Keratinocyte (primary cell): Measurements from ENCODE around the gene MED23.

ENCODE experiments used
- EZH2 ChIP-seq: IDR thresholded peaks from one replicate; pipeline ENCODE4 v1.6.1; 2012; ENCODE audit warnings: inconsistent platforms, mild to moderate bottlenecking, low read length, moderate library complexity
- TF ChIP-seq, protein P1 (sequence below), 3 experiments: IDR thresholded peaks in 1 of 3; conservative IDR thresholded peaks in 1 of 3; optimal IDR thresholded peaks in 1 of 3; 2 replicates in 2 of 3; 3 replicates in 1 of 3; pipeline versions ENCODE3 to v1.5.1; 2011; ENCODE audit warnings: low read length in 3 of 3, mild to moderate bottlenecking in 3 of 3, moderate library complexity in 2 of 3, control low read depth in 1 of 3, inconsistent platforms in 1 of 3; ENCODE audit not compliant: insufficient read depth in 2 of 3; ENCODE audit errors: extremely low read depth in 1 of 3

DNA sequence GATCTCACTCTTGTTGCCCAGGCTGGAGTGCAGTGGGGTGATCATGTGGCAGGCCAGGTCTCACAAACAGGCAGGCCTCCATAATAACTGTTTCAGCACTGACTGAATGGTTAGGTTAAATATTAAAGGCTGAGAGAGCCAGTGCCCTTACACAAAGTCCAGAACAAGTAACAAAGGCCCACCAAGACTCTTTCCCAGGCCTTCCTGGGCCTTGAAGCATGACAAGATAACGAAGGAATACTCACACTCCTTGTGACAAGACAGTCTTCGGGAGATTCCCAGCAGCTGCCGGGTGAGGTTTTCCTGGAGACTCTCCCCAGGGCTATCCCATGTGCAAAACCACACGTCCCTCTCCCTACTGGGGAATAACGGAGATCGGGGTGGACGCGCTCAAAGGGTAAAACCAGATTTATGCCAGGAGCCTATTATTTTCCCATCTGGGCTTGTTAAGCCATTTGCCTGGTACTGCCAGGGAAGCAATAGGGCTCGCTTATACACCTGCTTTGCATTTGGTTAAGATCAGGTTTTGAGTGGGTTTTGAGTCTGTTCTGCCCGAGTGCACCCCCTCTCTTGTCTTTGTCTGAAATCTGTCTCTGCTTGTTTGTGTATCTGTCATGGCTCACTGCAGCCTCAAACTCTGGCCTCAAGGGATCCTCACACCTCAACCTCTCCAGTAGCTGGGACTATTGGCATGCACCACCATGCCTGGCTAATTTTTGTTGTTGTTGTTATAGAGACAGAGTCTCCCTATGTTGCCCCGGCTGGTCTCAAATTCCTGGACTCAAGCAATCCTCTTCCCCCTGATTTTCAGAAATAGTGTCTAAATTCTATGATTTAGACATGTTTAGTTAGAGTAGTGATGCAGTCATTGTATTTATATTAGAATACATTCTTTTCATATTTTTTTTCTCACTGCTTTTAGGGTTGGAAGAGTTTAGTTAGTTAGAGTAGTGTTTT lies 7.6 kb upstream of the MED23 start:
- TF ChIP-seq, protein P1, sequence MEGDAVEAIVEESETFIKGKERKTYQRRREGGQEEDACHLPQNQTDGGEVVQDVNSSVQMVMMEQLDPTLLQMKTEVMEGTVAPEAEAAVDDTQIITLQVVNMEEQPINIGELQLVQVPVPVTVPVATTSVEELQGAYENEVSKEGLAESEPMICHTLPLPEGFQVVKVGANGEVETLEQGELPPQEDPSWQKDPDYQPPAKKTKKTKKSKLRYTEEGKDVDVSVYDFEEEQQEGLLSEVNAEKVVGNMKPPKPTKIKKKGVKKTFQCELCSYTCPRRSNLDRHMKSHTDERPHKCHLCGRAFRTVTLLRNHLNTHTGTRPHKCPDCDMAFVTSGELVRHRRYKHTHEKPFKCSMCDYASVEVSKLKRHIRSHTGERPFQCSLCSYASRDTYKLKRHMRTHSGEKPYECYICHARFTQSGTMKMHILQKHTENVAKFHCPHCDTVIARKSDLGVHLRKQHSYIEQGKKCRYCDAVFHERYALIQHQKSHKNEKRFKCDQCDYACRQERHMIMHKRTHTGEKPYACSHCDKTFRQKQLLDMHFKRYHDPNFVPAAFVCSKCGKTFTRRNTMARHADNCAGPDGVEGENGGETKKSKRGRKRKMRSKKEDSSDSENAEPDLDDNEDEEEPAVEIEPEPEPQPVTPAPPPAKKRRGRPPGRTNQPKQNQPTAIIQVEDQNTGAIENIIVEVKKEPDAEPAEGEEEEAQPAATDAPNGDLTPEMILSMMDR (optimal IDR thresholded peaks at IDR 0.05 in 1 of 3, IDR thresholded peaks at IDR 0.05 in 1 of 3, conservative IDR thresholded peaks at IDR 0.05 in 1 of 3; ENCODE audit: extremely low read depth in 1 of 3, insufficient read depth in 2 of 3, low read length in 3 of 3): no peak
- no peak for TF ChIP-seq EZH2
